ENCODE measurements around the gene SLC12A5.

DNA sequence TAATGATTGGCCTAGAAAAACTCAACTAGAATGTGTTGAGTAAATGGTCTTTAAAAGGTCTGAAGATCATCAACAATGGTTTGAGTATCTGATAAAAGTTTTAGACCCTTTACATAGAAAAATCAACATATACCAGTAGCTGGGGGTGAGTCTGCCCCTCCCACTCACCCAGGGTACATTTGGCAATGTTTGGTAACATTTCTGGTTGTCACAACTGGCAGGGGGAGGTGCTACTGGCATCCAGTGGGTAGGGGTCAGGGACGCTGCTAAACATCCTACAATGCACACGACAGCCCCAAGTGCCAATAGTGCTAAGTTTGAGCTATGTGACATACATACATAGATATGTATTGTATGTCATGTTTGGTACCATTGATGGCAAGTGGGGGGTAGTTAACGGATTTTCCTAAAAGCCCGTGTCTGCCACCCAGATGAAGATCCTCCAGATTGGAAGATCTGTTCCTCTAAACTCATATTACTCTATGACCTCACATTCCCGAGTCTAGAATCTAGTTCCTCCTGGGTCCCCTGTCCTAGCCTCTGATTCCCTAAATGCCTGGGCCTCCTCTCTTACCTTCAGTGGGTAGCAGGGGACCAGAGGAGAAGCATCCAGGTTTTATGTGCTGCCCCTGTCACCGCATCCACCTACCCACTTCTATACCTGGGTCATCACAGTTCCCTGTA, 22.9 kb upstream of the SLC12A5 start:
- TF ChIP-seq, protein P1, sequence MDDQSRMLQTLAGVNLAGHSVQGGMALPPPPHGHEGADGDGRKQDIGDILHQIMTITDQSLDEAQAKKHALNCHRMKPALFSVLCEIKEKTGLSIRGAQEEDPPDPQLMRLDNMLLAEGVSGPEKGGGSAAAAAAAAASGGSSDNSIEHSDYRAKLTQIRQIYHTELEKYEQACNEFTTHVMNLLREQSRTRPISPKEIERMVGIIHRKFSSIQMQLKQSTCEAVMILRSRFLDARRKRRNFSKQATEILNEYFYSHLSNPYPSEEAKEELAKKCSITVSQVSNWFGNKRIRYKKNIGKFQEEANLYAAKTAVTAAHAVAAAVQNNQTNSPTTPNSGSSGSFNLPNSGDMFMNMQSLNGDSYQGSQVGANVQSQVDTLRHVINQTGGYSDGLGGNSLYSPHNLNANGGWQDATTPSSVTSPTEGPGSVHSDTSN (CRISPR knock-in tag; IDR thresholded peaks at IDR 0.05): no peak
- TF ChIP-seq ZNF335 (tag by site-specific recombination; conservative IDR thresholded peaks at IDR 0.05): no peak
- TF ChIP-seq, protein P2, sequence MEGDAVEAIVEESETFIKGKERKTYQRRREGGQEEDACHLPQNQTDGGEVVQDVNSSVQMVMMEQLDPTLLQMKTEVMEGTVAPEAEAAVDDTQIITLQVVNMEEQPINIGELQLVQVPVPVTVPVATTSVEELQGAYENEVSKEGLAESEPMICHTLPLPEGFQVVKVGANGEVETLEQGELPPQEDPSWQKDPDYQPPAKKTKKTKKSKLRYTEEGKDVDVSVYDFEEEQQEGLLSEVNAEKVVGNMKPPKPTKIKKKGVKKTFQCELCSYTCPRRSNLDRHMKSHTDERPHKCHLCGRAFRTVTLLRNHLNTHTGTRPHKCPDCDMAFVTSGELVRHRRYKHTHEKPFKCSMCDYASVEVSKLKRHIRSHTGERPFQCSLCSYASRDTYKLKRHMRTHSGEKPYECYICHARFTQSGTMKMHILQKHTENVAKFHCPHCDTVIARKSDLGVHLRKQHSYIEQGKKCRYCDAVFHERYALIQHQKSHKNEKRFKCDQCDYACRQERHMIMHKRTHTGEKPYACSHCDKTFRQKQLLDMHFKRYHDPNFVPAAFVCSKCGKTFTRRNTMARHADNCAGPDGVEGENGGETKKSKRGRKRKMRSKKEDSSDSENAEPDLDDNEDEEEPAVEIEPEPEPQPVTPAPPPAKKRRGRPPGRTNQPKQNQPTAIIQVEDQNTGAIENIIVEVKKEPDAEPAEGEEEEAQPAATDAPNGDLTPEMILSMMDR (tag by site-specific recombination; IDR thresholded peaks at IDR 0.05): no peak
- no peak for TF ChIP-seq RBAK (tag by site-specific recombination; IDR thresholded peaks at IDR 0.05)
- TF ChIP-seq GLIS2 (tag by site-specific recombination; IDR thresholded peaks at IDR 0.05): no peak
- no peak for TF ChIP-seq ZNF274 (IDR thresholded peaks at IDR 0.05; ENCODE audit: low read length)
- no peak for TF ChIP-seq ZNF274 (tag by site-specific recombination; IDR thresholded peaks at IDR 0.05; ENCODE audit: borderline replicate concordance)
